PFSK-1 (cell line): Measurements from ENCODE around the gene SCN4B.

Experiments used
- POLR2AphosphoS5 ChIP-seq: IDR thresholded peaks from 2 replicates; pipeline ENCODE4 v1.6.1; 2012; ENCODE audit warnings: low read depth, mild to moderate bottlenecking, control low read depth, low read length, moderate library complexity
- TAF1 ChIP-seq: IDR thresholded peaks from 2 replicates; pipeline ENCODE4 v1.6.1; 2012; ENCODE audit warnings: low read length, control low read depth, borderline replicate concordance; ENCODE audit not compliant: insufficient read depth

- TF ChIP-seq POLR2AphosphoS5 (no peak), TAF1 (no peak)
Measured at GRCh38 chr11:118115048-118115447, 37.6 kb downstream of the SCN4B start.
